Astrocyte of the spinal cord (primary cell): Measurements from ENCODE around the gene STAT3.
A peak's percentile ranks its signal among the peaks of the same experiment; 100 is the strongest.
"Not testable (repeated sequence)": the region's sequence is repeated elsewhere in the genome, so short reads cannot be mapped to it uniquely, and the experiment has no call there.

ENCODE experiments used
- DNase-seq: peaks from one replicate; pipeline ENCODE4 v3.0.0; 2011; ENCODE audit warnings: low read depth, low spot score
- H3K4me3 ChIP-seq: 2 replicates; pipeline ENCODE4 v1.5.1; 2011; ENCODE audit warnings: low read depth, mild to moderate bottlenecking, low read length, moderate library complexity
- in situ Hi-C: cut with HindIII; loops from 2 replicates; pipeline ENCODE4 v1.10.0; 2017; ENCODE audit warnings: low sequenced_read_pairs
- TF ChIP-seq, protein P1 (sequence below): IDR thresholded peaks from 2 replicates; pipeline ENCODE4 v1.5.1; 2012; ENCODE audit warnings: low read depth, mild to moderate bottlenecking, low read length, inconsistent platforms

STAT3 gene

DNA sequence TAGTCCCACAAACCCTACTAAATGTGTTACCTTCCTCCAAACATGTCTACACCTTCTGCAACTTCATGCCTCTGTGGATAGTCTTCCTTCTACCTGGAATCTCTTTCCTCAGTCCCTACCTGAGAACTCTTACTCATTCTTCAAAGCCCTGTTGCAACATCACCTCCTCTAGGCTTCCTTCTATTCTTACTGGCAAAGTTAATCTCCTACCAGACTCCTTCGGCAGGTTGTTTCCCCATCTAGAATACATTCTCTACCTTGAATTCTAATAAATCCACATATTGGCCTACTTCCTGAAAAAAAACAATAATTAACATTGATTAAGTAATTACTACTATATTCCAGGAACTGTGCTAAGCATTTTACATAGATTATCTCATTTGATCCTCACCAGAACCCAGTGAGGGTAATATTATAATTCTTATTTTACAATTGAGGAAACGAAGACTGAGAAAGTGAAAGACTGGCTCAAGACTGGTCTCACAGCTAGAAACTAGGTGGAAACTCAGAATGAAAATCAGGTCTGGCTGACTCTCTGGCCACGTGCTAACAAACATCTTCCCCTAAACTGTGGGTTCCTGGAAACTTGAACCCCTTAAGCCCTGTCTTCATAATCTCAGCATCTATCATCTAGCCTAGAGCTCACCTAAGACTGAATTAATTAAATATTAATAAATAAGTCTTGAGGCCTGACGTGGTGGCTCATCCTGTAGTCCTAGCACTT is 4.6 kb upstream of the STAT3 start:
- H3K4me3 ChIP-seq: no peak overlapping the region
- in situ Hi-C loops: no loop called here
- TF ChIP-seq, protein P1, sequence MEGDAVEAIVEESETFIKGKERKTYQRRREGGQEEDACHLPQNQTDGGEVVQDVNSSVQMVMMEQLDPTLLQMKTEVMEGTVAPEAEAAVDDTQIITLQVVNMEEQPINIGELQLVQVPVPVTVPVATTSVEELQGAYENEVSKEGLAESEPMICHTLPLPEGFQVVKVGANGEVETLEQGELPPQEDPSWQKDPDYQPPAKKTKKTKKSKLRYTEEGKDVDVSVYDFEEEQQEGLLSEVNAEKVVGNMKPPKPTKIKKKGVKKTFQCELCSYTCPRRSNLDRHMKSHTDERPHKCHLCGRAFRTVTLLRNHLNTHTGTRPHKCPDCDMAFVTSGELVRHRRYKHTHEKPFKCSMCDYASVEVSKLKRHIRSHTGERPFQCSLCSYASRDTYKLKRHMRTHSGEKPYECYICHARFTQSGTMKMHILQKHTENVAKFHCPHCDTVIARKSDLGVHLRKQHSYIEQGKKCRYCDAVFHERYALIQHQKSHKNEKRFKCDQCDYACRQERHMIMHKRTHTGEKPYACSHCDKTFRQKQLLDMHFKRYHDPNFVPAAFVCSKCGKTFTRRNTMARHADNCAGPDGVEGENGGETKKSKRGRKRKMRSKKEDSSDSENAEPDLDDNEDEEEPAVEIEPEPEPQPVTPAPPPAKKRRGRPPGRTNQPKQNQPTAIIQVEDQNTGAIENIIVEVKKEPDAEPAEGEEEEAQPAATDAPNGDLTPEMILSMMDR: no peak
- DNase-seq: no peak

DNA sequence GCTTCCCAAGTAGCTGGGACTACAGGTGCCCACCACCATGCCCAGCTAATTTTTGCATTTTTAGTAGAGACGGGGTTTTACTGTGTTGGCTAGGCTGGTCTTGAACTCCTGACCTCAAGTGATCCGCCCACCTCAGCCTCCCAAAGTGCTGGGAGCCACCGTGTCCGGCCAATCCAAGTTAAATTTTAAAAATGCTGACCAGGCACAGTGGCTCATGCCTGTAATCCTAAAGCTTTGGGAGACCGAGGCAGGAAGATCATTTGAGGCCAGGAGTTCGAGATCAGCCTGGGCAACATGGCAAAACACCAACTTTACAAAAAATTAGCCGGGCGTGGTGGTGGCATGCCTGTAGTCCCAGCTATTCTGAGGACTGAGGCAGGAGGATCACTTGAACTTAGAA is 3.2 kb upstream of the STAT3 start:
- H3K4me3 ChIP-seq: not testable (repeated sequence)

DNA sequence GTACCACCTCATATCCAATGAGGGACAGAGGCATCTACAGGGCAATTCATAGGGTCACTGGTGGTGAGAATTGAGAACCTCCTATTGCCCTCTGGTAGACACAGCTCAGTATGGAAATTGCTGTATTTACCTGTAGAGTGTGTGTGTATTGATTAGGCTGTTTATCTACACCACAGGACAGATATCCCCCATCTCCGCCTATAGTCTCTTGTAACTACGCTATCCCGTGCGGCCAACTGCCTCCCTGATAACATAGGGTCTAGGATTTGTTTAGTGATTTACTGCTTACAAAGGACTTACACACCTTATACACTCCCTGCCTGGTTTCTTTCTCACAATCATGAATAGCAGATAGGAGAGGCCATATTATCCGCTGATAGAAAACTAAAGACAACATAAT is 1.7 kb upstream of the STAT3 start:
- TF ChIP-seq, protein P1: no peak
- DNase-seq: no peak
- in situ Hi-C loops: no loop called here
- H3K4me3 ChIP-seq: no peak overlapping the region

More for the DNA sequence above, 3.2 kb upstream of the STAT3 start:
- in situ Hi-C loops, DNase-seq: not testable (repeated sequence)

DNA sequence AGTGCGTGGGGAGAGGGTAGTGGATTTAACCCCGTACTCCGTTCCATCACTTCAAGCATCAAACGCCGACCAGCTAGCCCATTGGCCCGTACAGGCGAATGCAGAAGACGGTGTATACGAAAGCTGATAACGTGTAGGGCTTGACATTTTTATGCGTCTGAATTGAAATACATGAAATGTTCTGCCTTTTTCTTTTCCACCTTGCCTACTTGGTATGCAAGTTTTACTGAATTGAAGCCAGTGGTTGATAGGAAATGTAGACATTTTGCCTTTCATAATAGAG is 834 bp upstream of the STAT3 start:
- DNase-seq: no peak
- peak overlapping the region; percentile 28 for H3K4me3 ChIP-seq
- in situ Hi-C loops: no loop called here
- TF ChIP-seq, protein P1: no peak

DNA sequence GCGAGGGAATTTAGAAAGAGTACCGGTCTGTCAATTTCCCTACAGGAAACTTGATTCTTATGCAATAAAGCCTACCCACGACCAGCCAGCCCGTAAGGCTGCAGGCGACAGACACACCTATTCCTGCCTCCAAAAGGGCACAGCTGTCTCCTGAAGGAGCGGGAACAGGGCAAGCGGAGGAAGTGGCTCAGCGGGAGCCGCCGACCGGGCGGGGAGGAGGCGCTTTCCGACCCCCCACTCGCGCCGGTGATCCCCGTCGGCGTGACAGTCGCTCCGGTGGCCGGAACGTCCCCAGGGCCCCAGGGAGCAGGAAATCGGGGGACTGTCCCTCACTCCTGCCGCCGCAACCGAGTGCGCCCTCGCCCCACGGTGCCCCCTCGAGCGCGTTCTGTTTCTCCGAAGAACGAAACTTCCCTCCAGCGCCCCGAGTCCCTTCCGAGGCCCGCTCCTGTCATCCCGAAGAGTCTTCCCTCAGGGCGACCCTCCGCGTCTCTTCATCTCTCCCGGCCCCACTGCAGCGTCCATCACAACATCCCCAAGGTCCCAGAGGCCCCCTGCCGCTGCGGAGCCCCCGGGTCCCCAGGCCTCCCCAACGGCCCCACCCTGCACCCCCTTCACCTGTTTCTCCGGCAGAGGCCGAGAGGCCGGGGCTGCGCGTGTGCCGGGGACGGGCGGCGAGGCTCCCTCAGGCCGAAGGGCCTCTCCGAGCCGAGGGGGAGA is 421 bp downstream of the STAT3 start:
- TF ChIP-seq, protein P1: no peak
- in situ Hi-C loops: no loop called here
- H3K4me3 ChIP-seq: peak overlapping the region; percentile 80
- DNase-seq: no peak

DNA sequence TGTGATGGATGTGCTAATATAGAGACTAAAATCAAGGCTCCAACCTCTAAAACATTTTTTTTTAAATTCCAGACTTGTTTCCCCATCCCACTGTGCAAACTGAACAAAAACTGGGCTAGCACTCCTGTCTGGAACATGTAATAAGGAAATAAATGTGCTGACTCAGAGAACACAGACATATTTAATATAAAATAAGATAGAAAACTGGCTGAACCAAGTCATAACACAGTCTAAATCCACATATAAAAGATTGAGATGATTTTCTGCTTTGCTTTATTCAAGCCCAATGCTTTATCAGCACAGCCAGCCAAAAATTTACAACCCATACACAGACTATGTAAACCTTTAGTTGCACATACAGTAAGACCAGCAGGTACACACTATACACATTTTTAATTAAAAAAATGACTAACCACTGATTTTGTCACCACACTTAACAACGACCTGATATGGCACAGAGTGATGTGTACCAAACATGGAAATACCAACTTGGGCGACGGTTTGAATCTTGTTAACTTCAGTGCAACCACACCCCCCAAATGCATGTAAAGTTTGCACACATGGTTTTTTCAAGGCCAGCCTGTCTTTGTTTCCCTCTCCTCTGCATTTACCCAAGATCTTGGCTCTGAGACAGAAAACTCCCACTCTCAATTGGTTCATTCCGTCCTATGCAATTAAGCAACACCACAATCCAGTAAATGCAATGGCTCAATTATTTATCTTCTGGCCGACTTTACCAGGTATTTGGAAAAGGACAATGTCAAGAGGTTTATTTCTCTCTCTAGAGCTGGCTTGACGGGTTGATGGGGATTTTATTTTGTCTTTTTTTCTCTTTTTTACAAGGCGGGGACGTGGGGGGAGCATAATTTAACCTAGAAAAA is 1.2 kb downstream of the STAT3 start:
- TF ChIP-seq, protein P1: no peak
- DNase-seq: peak; percentile 59
- in situ Hi-C loops: no loop called here
- H3K4me3 ChIP-seq: peak overlapping the region; percentile 80
